Testis (tissue), 3 donors: Measurements from ENCODE around the gene GRIN1. TPM values are rescaled to one million over a fixed set of nuclear protein-coding genes. Genes with fewer than 3 reads are reported as not detected.
"Not testable (repeated sequence)": the region's sequence is repeated elsewhere in the genome, so short reads cannot be mapped to it uniquely, and the experiment has no call there.

Source experiments
- DNase-seq: peaks from one replicate; pipeline ENCODE4 v3.0.0-alpha.2; 2019
- H3K27ac ChIP-seq, 2 donors: fragments of 200-600 bp; sonication (generic); one replicate each; pipeline ENCODE4 v1.5.1; 2019
- H3K27me3 ChIP-seq: fragments of 200-600 bp; sonication (generic); one replicate; pipeline ENCODE4 v1.5.1; 2019
- H3K36me3 ChIP-seq: fragments of 200-600 bp; sonication (generic); one replicate; pipeline ENCODE4 v1.5.1; 2017; ENCODE audit warnings: low read depth; ENCODE audit errors: missing control alignments
- H3K4me1 ChIP-seq: fragments of 200-600 bp; sonication (generic); one replicate; pipeline ENCODE4 v1.5.1; 2019
- H3K4me3 ChIP-seq, 2 donors: fragments of 200-600 bp; sonication (generic); one replicate each; pipeline ENCODE4 v1.5.1; 2017 to 2019
- H3K9me3 ChIP-seq: fragments of 200-600 bp; sonication (generic); one replicate; pipeline ENCODE4 v1.5.1; 2017
- POLR2A ChIP-seq: fragments of 450-650 bp; IDR thresholded peaks from one replicate; pipeline ENCODE4 v1.6.1; 2017; ENCODE audit warnings: antibody characterized with exemption, mild to moderate bottlenecking, moderate library complexity
- WGBS, 2 donors: methylation state at CpG; one replicate each; pipeline ENCODE4 v1.1.5; 2018; 5-methylcytosine and 5-hydroxymethylcytosine counted together
- intact Hi-C: fragments of 100-400 bp; cut with DNase I; formaldehyde crosslinking; loops from one replicate; pipeline ENCODE4 v1.15.1; 2023; ENCODE audit warnings: low total_unique reads
- polyA plus RNA-seq: library from polyadenylated mRNA; stranded (reverse); fragments of 350-450 nt; fragmentation: Illumina TruSeq; extraction: RNeasy Lipid Tissue Mini Kit (QIAGEN cat#74804); gene quantifications from one replicate; pipeline ENCODE4 v1.2.3, GENCODE V29; 2014; ENCODE audit warnings: low read depth, low replicate concordance; ENCODE audit not compliant: insufficient read depth
- total RNA-seq, 2 donors: library from RNA; depleted of rRNA; stranded (reverse); fragments of >200 nt; gene quantifications; one replicate each; pipeline ENCODE4 v1.2.3, GENCODE V29; 2016
- TF ChIP-seq, protein P1 (sequence below), 3 experiments: fragments of 450-650 bp in 2 of 3; fragments of 200-600 bp in 1 of 3; sonication (generic) in 1 of 3; IDR thresholded peaks; one replicate each; pipeline ENCODE4 v1.5.1; 2016 to 2019; ENCODE audit warnings: antibody characterized with exemption in 3 of 3, mild to moderate bottlenecking in 2 of 3, moderate library complexity in 1 of 3

Gene GRIN1
- total and polyA plus RNA-seq, 3 donors from 2014 or later, result 0.79 to 3.8 (median 1.5) TPM

DNA sequence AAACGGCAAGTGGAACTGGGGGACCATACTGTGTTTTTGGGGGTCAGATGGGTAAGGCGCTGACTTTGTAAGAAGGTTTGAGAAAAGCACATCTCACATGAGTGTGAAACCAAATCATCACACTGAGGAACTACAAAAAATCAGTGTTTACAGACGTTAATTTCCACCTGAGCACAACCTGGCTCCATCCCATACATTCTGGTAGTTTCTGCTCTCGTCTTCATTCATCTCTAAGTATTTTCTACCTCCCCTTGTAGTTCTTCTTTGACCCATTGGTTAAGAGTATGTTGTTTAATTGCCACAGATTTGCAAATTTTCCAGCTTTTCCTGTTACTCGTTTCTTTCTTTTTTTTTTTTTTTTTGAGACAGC is 15.5 kb upstream of the GRIN1 start:
- WGBS, 2 donors, result 79 to 83% methylated on average over 5 of the region's 5 CpGs
- intact Hi-C loops, result no loop called here

DNA sequence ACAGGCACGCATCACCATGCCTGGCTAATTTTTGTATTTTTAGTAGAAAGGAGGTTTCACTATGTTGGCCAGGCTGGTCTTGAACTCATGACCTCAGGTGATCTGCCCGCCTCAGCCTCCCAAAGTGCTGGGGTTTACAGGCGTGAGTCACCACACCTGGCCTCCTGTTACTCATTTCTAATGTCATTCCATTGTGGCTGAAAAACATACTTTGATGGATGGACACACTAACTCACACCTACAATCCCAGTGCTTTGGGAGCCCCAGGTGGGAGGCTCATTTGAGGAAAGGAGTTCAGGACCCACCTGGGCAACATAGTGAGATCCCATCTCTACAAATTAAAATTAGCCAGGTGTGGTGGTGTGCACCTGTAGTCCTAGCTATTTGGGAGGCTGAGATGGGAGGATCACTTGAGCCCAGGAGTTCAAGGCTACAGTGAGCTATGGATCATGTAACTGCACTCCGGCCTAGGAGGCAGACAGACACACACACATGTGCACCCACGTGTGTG is 14.9 kb upstream of the GRIN1 start:
- H3K9me3 ChIP-seq, H3K36me3 ChIP-seq, H3K4me3 ChIP-seq, DNase-seq, intact Hi-C loops, H3K27ac ChIP-seq, H3K27me3 ChIP-seq: not testable (repeated sequence)
- 87 to 96% methylated on average over 5 of the region's 5 CpGs for WGBS, 2 donors
- H3K4me1 ChIP-seq, result peaks cover 18% of the 10 kb centered on the region

More for the DNA sequence above, 15.5 kb upstream of the GRIN1 start:
- Histone ChIP-seq H3K9me3 (no peaks in the 10 kb centered on the region), H3K36me3 (no peaks in the 10 kb centered on the region), H3K27ac (no peak overlapping the region), H3K4me3 (no peak overlapping the region), H3K4me1 (peaks cover 13% of the 10 kb centered on the region), H3K27me3 (no peaks in the 10 kb centered on the region)
- DNase-seq, result no peak
- TF ChIP-seq POLR2A, result no peak
- TF ChIP-seq, protein P1, sequence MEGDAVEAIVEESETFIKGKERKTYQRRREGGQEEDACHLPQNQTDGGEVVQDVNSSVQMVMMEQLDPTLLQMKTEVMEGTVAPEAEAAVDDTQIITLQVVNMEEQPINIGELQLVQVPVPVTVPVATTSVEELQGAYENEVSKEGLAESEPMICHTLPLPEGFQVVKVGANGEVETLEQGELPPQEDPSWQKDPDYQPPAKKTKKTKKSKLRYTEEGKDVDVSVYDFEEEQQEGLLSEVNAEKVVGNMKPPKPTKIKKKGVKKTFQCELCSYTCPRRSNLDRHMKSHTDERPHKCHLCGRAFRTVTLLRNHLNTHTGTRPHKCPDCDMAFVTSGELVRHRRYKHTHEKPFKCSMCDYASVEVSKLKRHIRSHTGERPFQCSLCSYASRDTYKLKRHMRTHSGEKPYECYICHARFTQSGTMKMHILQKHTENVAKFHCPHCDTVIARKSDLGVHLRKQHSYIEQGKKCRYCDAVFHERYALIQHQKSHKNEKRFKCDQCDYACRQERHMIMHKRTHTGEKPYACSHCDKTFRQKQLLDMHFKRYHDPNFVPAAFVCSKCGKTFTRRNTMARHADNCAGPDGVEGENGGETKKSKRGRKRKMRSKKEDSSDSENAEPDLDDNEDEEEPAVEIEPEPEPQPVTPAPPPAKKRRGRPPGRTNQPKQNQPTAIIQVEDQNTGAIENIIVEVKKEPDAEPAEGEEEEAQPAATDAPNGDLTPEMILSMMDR (IDR thresholded peaks at IDR 0.05), result no peak

- 39 to 42% methylated on average over 3 of the region's 3 CpGs for WGBS, 2 donors
- Histone ChIP-seq H3K9me3 (no peaks in the 10 kb centered on the region), H3K36me3 (no peaks in the 10 kb centered on the region), H3K4me1 (peaks cover 19% of the 10 kb centered on the region), H3K27me3 (no peaks in the 10 kb centered on the region), H3K4me3 (no peak overlapping the region), H3K27ac (peak overlapping the region in 1 of 2 donors; percentile 45)
- DNase-seq, result no peak
- TF ChIP-seq, protein P1 (IDR thresholded peaks at IDR 0.05), result no peak
- no peak for TF ChIP-seq POLR2A
- intact Hi-C loops, result no loop called here
Observed at GRCh38 chr9:137126786-137127185, 12.2 kb upstream of the GRIN1 start.

- no peak for TF ChIP-seq POLR2A
- TF ChIP-seq, protein P1 (IDR thresholded peaks at IDR 0.05), result no peak
- Histone ChIP-seq H3K9me3 (no peaks in the 10 kb centered on the region), H3K4me3 (peak overlapping the region in 1 of 2 donors; percentile 72), H3K36me3 (no peaks in the 10 kb centered on the region), H3K4me1 (peaks cover 19% of the 10 kb centered on the region), H3K27ac (peak overlapping the region in 1 of 2 donors; percentile 45), H3K27me3 (no peaks in the 10 kb centered on the region)
- intact Hi-C loops, result no loop called here
- 14 to 24% methylated on average over 24 of the region's 24 CpGs for WGBS, 2 donors
- DNase-seq, result peak; percentile 49
Observed at GRCh38 chr9:137127301-137128157, 11.4 kb upstream of the GRIN1 start.

- H3K9me3 ChIP-seq, result no peaks in the 10 kb centered on the region
- no peak for DNase-seq
- H3K4me3 ChIP-seq, result peak overlapping the region; percentile 72 to 84
- WGBS, 2 donors, result 50 to 53% methylated on average over 19 of the region's 19 CpGs
- TF ChIP-seq POLR2A, result no peak
- TF ChIP-seq, protein P1 (IDR thresholded peaks at IDR 0.05), result no peak
- intact Hi-C loops, result no loop called here
- no peaks in the 10 kb centered on the region for H3K27me3 ChIP-seq
- peak overlapping the region in 1 of 2 donors; percentile 45 for H3K27ac ChIP-seq
- peaks cover 19% of the 10 kb centered on the region for H3K4me1 ChIP-seq
- no peaks in the 10 kb centered on the region for H3K36me3 ChIP-seq
Observed at GRCh38 chr9:137128158-137128861, 10.6 kb upstream of the GRIN1 start.
